ENCODE results near the gene SARS1. TPM values are rescaled to one million over a fixed set of nuclear protein-coding genes. Genes with fewer than 3 reads are reported as not detected.

The SARS1 gene
- total RNA-seq, 1 donor from 2014 or later, result 104 TPM

GRCh38 chr1:109269212-109269980, 55.7 kb downstream of the SARS1 start:
- DNase-seq (ENCODE audit: low spot score), result no peak
- intact Hi-C loops (cut with DNase I), result no loop called here

- intact Hi-C loops (cut with DNase I), result no loop called here
- no peak for DNase-seq (ENCODE audit: low spot score)
Observed at GRCh38 chr1:109269981-109270622, 56.4 kb downstream of the SARS1 start.

GRCh38 chr1:109270623-109271317, 57.1 kb downstream of the SARS1 start:
- DNase-seq (ENCODE audit: low spot score), result no peak

DNA sequence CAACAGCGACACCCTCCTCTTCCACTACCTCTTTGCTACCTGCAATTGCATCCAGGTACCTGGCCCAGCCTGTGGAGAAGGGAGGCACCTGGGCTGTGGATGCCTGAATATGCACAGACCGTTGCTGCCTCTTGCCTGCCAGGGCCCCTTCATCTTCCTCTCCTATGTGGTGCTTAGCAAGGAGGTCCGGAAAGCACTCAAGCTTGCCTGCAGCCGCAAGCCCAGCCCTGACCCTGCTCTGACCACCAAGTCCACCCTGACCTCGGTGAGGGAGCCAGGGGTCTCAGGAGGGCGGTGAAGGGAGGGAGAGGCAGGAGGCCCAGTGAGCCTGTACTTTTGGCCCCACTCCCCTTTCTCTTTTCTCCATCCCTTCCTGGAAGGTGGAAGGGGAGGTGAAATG, 57.7 kb downstream of the SARS1 start:
- intact Hi-C loops (cut with DNase I), result no loop called here
- no peak for DNase-seq (ENCODE audit: low spot score)

More at GRCh38 chr1:109270623-109271317, 57.1 kb downstream of the SARS1 start:
- intact Hi-C loops (cut with DNase I), result no loop called here

DNA sequence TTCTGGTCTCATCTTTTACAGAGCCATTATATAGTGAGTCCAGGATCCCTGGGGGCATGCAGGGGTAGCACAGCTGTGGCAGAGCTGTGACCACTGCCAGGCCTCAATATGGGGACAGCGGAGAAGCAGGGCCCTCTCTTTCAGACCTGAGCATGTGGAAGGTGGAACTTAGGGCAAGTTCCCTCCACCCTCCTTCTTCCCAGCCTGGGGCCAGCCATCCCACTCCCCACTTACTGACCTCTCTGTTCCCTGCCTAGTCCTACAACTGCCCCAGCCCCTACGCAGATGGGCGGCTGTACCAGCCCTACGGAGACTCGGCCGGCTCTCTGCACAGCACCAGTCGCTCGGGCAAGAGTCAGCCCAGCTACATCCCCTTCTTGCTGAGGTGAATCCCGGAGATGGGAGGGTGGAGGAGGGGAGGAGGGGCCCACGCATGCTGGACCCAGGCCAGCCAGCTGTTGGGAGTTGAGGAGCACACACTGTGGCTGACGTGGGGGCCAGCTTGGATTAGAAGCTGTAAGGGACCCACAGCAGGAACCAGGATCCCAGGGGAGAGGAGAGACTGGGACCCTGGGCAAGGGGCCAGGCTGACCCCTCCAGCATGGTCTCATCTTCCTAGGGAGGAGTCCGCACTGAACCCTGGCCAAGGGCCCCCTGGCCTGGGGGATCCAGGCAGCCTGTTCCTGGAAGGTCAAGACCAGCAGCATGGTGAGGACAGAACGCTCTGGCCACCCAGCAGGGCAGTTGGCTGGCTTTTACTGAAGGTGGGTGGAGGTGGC, 58.5 kb downstream of the SARS1 start:
- no peak for DNase-seq (ENCODE audit: low spot score)
- intact Hi-C loops (cut with DNase I), result no loop called here

DNA sequence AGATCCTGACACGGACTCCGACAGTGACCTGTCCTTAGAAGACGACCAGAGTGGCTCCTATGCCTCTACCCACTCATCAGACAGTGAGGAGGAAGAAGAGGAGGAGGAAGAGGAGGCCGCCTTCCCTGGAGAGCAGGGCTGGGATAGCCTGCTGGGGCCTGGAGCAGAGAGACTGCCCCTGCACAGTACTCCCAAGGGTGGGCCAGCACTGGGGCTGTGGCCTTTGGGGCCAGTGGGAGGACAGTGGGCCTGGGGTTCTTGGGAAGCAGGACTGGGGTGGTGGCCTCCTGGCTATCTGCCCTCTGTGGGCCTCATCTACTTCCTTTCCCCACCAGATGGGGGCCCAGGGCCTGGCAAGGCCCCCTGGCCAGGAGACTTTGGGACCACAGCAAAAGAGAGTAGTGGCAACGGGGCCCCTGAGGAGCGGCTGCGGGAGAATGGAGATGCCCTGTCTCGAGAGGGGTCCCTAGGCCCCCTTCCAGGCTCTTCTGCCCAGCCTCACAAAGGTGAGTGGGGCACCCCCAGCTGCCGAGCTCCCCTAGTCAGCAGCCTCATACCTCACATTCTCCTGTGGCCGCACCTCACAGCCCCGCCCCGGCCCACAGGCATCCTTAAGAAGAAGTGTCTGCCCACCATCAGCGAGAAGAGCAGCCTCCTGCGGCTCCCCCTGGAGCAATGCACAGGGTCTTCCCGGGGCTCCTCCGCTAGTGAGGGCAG, 59.3 kb downstream of the SARS1 start:
- no peak for DNase-seq (ENCODE audit: low spot score)
- intact Hi-C loops (cut with DNase I), result no loop called here

- DNase-seq (ENCODE audit: low spot score), result no peak
- intact Hi-C loops (cut with DNase I), result no loop called here
Observed at GRCh38 chr1:109273570-109274288, 60.0 kb downstream of the SARS1 start.

DNA sequence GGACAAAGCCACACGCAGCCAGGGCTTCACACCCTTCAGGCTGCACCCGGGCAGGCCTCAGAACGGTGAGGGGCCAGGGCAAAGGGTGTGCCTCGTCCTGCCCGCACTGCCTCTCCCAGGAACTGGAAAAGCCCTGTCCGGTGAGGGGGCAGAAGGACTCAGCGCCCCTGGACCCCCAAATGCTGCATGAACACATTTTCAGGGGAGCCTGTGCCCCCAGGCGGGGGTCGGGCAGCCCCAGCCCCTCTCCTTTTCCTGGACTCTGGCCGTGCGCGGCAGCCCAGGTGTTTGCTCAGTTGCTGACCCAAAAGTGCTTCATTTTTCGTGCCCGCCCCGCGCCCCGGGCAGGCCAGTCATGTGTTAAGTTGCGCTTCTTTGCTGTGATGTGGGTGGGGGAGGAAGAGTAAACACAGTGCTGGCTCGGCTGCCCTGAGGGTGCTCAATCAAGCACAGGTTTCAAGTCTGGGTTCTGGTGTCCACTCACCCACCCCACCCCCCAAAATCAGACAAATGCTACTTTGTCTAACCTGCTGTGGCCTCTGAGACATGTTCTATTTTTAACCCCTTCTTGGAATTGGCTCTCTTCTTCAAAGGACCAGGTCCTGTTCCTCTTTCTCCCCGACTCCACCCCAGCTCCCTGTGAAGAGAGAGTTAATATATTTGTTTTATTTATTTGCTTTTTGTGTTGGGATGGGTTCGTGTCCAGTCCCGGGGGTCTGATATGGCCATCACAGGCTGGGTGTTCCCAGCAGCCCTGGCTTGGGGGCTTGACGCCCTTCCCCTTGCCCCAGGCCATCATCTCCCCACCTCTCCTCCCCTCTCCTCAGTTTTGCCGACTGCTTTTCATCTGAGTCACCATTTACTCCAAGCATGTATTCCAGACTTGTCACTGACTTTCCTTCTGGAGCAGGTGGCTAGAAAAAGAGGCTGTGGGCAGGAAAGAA, 61.1 kb downstream of the SARS1 start:
- no peak for DNase-seq (ENCODE audit: low spot score)

GRCh38 chr1:109275706-109276345, 62.1 kb downstream of the SARS1 start:
- no peak for DNase-seq (ENCODE audit: low spot score)
- intact Hi-C loops (cut with DNase I), result no loop called here

More for the DNA sequence above, 61.1 kb downstream of the SARS1 start:
- intact Hi-C loops (cut with DNase I), result no loop called here

DNA sequence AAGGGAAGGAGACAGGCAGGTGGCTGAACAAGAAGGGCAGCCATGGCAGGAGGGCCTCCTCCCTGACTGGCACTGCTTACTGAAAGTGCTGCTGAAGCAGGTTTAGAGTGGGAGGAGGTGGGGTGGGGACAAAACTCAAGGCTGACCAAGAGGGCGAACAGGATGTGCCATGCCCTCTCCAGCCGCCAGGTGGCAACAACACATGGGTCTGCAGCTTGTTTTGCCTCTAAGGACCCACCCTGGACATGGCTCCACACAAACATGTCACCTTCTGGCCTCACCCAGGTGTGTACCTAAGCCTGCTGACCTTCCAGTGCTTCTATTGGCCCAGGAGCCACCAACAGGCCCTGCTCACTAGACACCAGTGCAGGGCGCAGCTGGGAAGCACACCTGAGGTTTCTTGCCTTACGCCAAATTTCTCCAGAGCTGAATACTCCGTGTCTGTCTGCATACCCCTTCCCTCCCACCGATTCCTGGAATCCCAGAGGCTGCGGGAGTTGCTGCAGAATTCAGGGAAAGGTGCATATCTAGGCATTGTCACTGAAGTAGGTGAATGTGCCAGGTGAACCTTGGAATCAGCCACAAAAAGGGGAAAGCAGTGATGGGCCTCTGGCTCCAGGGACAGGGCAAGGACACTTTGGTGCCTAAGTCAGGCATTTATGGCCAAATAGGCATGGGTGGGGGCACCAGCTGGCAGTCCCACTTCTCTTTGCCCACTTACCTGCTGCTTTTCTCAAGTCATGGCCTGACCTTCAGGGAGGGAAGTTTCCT, 63.9 kb downstream of the SARS1 start:
- peak; percentile 90 for DNase-seq (ENCODE audit: low spot score)
- intact Hi-C loops (cut with DNase I), result loop anchor here (1.0 kb wide), 1 partner anchor 122 kb away; no protein-coding TSS in a partner anchor

- intact Hi-C loops (cut with DNase I), result loop anchor here (5.0 kb wide), 1 partner anchor 253 kb away; no protein-coding TSS in a partner anchor
- no peak for DNase-seq (ENCODE audit: low spot score)
Observed at GRCh38 chr1:109279615-109280278, 66.0 kb downstream of the SARS1 start.

- intact Hi-C loops (cut with DNase I), result loop anchor here (5.0 kb wide), 1 partner anchor 251 kb away; no protein-coding TSS in a partner anchor
- no peak for DNase-seq (ENCODE audit: low spot score)
Observed at GRCh38 chr1:109280862-109281261, 67.1 kb downstream of the SARS1 start.

GRCh38 chr1:109281680-109282496, 68.2 kb downstream of the SARS1 start:
- no peak for DNase-seq (ENCODE audit: low spot score)

GRCh38 chr1:109282497-109282951, 68.8 kb downstream of the SARS1 start:
- intact Hi-C loops (cut with DNase I), result loop anchor here (2.0 to 5.0 kb wide), 2 partner anchors 16 to 250 kb away; no protein-coding TSS in a partner anchor
- no peak for DNase-seq (ENCODE audit: low spot score)

More at GRCh38 chr1:109281680-109282496, 68.2 kb downstream of the SARS1 start:
- intact Hi-C loops (cut with DNase I), result loop anchor here (2.0 to 5.0 kb wide), 2 partner anchors 17 to 250 kb away; no protein-coding TSS in a partner anchor
